GM21723 (cell line): ENCODE data around the gene AJAP1.

Source experiments
- ATAC-seq: cut with Tn5 transposase; IDR thresholded peaks from one replicate; pipeline ENCODE4 v1.9.1; 2021; ENCODE audit warnings: mild to moderate bottlenecking, moderate library complexity; ENCODE audit not compliant: unreplicated experiment

Gene AJAP1

GRCh38 chr1:4677608-4678007 lies 23.2 kb downstream of the AJAP1 start:
- no peak for ATAC-seq

GRCh38 chr1:4678066-4678717 lies 23.8 kb downstream of the AJAP1 start:
- no peak for ATAC-seq

- no peak for ATAC-seq
Observed at GRCh38 chr1:4681026-4681425, 26.6 kb downstream of the AJAP1 start.

- ATAC-seq = no peak
Observed at GRCh38 chr1:4682607-4683220, 28.3 kb downstream of the AJAP1 start.

- ATAC-seq = no peak
Observed at GRCh38 chr1:4684136-4684535, 29.7 kb downstream of the AJAP1 start.

GRCh38 chr1:4684864-4685522 lies 30.6 kb downstream of the AJAP1 start:
- no peak for ATAC-seq

- no peak for ATAC-seq
Observed at GRCh38 chr1:4685523-4685865, 31.1 kb downstream of the AJAP1 start.

- no peak for ATAC-seq
Observed at GRCh38 chr1:4687943-4688342, 33.5 kb downstream of the AJAP1 start.

- no peak for ATAC-seq
Observed at GRCh38 chr1:4689271-4689935, 35.0 kb downstream of the AJAP1 start.

- ATAC-seq = no peak
Observed at GRCh38 chr1:4689941-4690635, 35.7 kb downstream of the AJAP1 start.

- no peak for ATAC-seq
Observed at GRCh38 chr1:4690951-4691675, 36.7 kb downstream of the AJAP1 start.

GRCh38 chr1:4691766-4692405 lies 37.5 kb downstream of the AJAP1 start:
- no peak for ATAC-seq

- no peak for ATAC-seq
Observed at GRCh38 chr1:4692437-4692836, 38.0 kb downstream of the AJAP1 start.

- ATAC-seq = no peak
Observed at GRCh38 chr1:4693331-4693730, 38.9 kb downstream of the AJAP1 start.

GRCh38 chr1:4693891-4694290 lies 39.5 kb downstream of the AJAP1 start:
- no peak for ATAC-seq

GRCh38 chr1:4694492-4694891 lies 40.1 kb downstream of the AJAP1 start:
- no peak for ATAC-seq

- ATAC-seq = no peak
Observed at GRCh38 chr1:4695241-4695640, 40.8 kb downstream of the AJAP1 start.

- no peak for ATAC-seq
Observed at GRCh38 chr1:4696161-4696745, 41.8 kb downstream of the AJAP1 start.

GRCh38 chr1:4696753-4697152 lies 42.3 kb downstream of the AJAP1 start:
- ATAC-seq = no peak

GRCh38 chr1:4697801-4698200 lies 43.4 kb downstream of the AJAP1 start:
- no peak for ATAC-seq
